Keratinocyte (primary cell): ENCODE results near the gene CACFD1. TPM values are rescaled to one million over a fixed set of nuclear protein-coding genes. Genes with fewer than 3 reads are reported as not detected.

Experiments used
- DNase-seq: peaks from one replicate; pipeline ENCODE4 v3.0.0-alpha.2; 2011; ENCODE audit warnings: low read depth, missing footprints, low spot score
- FAIRE-seq: peaks from 2 replicates; lab custom pipeline; 2011; peaks lifted over from hg19 to GRCh38; lab: Jason Lieb, UNC
- H2AFZ ChIP-seq: 2 replicates; pipeline ENCODE4 v1.6.0; 2012; ENCODE audit warnings: low read length, control low read depth, inconsistent platforms; ENCODE audit not compliant: control insufficient read depth
- H3K27ac ChIP-seq: 2 replicates; pipeline ENCODE4 v1.5.1; 2011; ENCODE audit warnings: low read length; ENCODE audit not compliant: control insufficient read depth, insufficient read depth
- H3K27me3 ChIP-seq: 3 replicates; pipeline ENCODE4 v1.6.0; 2011; ENCODE audit warnings: low read length; ENCODE audit not compliant: control insufficient read depth, insufficient read depth; ENCODE audit errors: extremely low read depth
- H3K36me3 ChIP-seq, 2 experiments: 2 replicates in 1 of 2; 3 replicates in 1 of 2; pipeline ENCODE4 v1.5.1; 2011; ENCODE audit warnings: low read length in 2 of 2, mild to moderate bottlenecking in 1 of 2; ENCODE audit not compliant: control insufficient read depth in 2 of 2, insufficient read depth in 2 of 2; ENCODE audit errors: extremely low read depth in 1 of 2
- H3K4me1 ChIP-seq: 3 replicates; pipeline ENCODE4 v1.5.1; 2011; ENCODE audit warnings: low read length; ENCODE audit not compliant: control insufficient read depth, insufficient read depth; ENCODE audit errors: extremely low read depth
- H3K4me2 ChIP-seq: 3 replicates; pipeline ENCODE4 v1.6.0; 2011; ENCODE audit warnings: low read depth, low read length; ENCODE audit not compliant: control insufficient read depth, insufficient read depth; ENCODE audit errors: extremely low read depth
- H3K4me3 ChIP-seq, 3 experiments: fragments of 200-600 bp in 1 of 3; sonication (generic) in 1 of 3; 2 replicates in 2 of 3; 3 replicates in 1 of 3; pipeline ENCODE4 v1.5.1; 2011 to 2016; ENCODE audit warnings: low read length in 3 of 3, mild to moderate bottlenecking in 3 of 3, control low read depth in 2 of 3, inconsistent platforms in 1 of 3, low read depth in 1 of 3, mixed read lengths in 1 of 3, mixed run types in 1 of 3, moderate library complexity in 1 of 3; ENCODE audit not compliant: control insufficient read depth in 2 of 3, insufficient read depth in 2 of 3; ENCODE audit errors: extremely low read depth in 1 of 3
- H3K79me2 ChIP-seq: 2 replicates; pipeline ENCODE4 v1.6.0; 2012; ENCODE audit warnings: low read length; ENCODE audit not compliant: control insufficient read depth, insufficient read depth
- H3K9ac ChIP-seq: 3 replicates; pipeline ENCODE4 v1.6.0; 2011; ENCODE audit warnings: low read length; ENCODE audit not compliant: control insufficient read depth, insufficient read depth; ENCODE audit errors: extremely low read depth
- H3K9me1 ChIP-seq: 3 replicates; pipeline ENCODE4 v1.6.0; 2011; ENCODE audit warnings: low read length; ENCODE audit not compliant: control insufficient read depth, insufficient read depth; ENCODE audit errors: extremely low read depth
- H3K9me3 ChIP-seq: 2 replicates; pipeline ENCODE4 v1.5.1; 2012; ENCODE audit warnings: low read depth, low read length; ENCODE audit not compliant: control insufficient read depth
- H4K20me1 ChIP-seq: 3 replicates; pipeline ENCODE4 v1.6.0; 2011; ENCODE audit warnings: low read length; ENCODE audit not compliant: control insufficient read depth, insufficient read depth; ENCODE audit errors: extremely low read depth
- EZH2 ChIP-seq: IDR thresholded peaks from one replicate; pipeline ENCODE4 v1.6.1; 2012; ENCODE audit warnings: inconsistent platforms, mild to moderate bottlenecking, low read length, moderate library complexity
- dilution Hi-C: fragments of 300-500 bp; cut with MboI; formaldehyde crosslinking; loops from one replicate; pipeline ENCODE4 v1.7.0; 2020; ENCODE audit warnings: low sequenced_read_pairs; ENCODE audit not compliant: extremely low pct_ligation_motif_present
- polyA plus RNA-seq, 5 experiments: library from polyadenylated mRNA; depleted of rRNA in 3 of 5; stranded (reverse) in 3 of 5; stranded (forward) in 1 of 5; unstranded in 1 of 5; fragments of >200 nt; gene quantifications; 1 replicate in 1 of 5; 2 replicates in 3 of 5; 3 replicates in 1 of 5; pipeline versions ENCODE4 v1.2.1 to v1.2.3, GENCODE V29; 2011 to 2012; ENCODE audit warnings: missing spikeins in 2 of 5, low read depth in 1 of 5, low replicate concordance in 1 of 5
- TF ChIP-seq, protein P1 (sequence below), 3 experiments: IDR thresholded peaks in 1 of 3; conservative IDR thresholded peaks in 1 of 3; optimal IDR thresholded peaks in 1 of 3; 2 replicates in 2 of 3; 3 replicates in 1 of 3; pipeline versions ENCODE3 to v1.5.1; 2011; ENCODE audit warnings: low read length in 3 of 3, mild to moderate bottlenecking in 3 of 3, moderate library complexity in 2 of 3, control low read depth in 1 of 3, inconsistent platforms in 1 of 3; ENCODE audit not compliant: insufficient read depth in 2 of 3; ENCODE audit errors: extremely low read depth in 1 of 3

The CACFD1 gene
- polyA plus RNA-seq, 1 donor (not counting 4 experiments of a cell fraction or from before 2014, with no cell fraction given) = 3.4 TPM

DNA sequence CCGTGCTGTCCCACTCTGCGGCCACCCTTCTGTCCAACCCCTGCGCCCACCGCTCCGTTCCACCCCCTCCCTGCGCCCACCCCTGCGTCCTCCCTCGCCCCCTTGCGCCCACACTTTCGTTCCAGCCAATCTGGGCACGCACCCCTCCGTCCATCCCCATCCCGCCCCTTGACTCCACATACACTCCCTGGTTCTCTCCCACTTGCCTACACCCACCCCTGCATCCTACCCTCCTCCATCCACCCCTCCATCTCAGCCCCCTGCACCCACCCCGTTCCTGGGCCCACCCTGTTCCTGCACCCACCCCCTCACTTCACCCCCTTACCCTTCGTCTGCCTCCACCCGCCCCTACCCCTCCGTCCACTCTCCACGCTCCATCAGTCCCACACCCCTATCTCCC lies 30.6 kb upstream of the CACFD1 start:
- Histone ChIP-seq H3K4me2 (no peak overlapping the region), H2AFZ (no peak overlapping the region), H3K9me1 (no peaks in the 10 kb centered on the region), H3K9ac (no peak overlapping the region), H3K27me3 (peaks cover 19% of the 10 kb centered on the region), H3K4me3 (no peak overlapping the region), H3K27ac (no peak overlapping the region), H3K36me3 (no peaks in the 10 kb centered on the region), H4K20me1 (no peaks in the 10 kb centered on the region), H3K79me2 (no peaks in the 10 kb centered on the region), H3K4me1 (no peaks in the 10 kb centered on the region), H3K9me3 (no peaks in the 10 kb centered on the region)
- dilution Hi-C loops = no loop called here
- FAIRE-seq (no peak), DNase-seq (no peak)
- TF ChIP-seq EZH2 = no peak
- TF ChIP-seq, protein P1, sequence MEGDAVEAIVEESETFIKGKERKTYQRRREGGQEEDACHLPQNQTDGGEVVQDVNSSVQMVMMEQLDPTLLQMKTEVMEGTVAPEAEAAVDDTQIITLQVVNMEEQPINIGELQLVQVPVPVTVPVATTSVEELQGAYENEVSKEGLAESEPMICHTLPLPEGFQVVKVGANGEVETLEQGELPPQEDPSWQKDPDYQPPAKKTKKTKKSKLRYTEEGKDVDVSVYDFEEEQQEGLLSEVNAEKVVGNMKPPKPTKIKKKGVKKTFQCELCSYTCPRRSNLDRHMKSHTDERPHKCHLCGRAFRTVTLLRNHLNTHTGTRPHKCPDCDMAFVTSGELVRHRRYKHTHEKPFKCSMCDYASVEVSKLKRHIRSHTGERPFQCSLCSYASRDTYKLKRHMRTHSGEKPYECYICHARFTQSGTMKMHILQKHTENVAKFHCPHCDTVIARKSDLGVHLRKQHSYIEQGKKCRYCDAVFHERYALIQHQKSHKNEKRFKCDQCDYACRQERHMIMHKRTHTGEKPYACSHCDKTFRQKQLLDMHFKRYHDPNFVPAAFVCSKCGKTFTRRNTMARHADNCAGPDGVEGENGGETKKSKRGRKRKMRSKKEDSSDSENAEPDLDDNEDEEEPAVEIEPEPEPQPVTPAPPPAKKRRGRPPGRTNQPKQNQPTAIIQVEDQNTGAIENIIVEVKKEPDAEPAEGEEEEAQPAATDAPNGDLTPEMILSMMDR (optimal IDR thresholded peaks at IDR 0.05 in 1 of 3, IDR thresholded peaks at IDR 0.05 in 1 of 3, conservative IDR thresholded peaks at IDR 0.05 in 1 of 3; ENCODE audit: extremely low read depth in 1 of 3, insufficient read depth in 2 of 3, low read length in 3 of 3) = no peak

DNA sequence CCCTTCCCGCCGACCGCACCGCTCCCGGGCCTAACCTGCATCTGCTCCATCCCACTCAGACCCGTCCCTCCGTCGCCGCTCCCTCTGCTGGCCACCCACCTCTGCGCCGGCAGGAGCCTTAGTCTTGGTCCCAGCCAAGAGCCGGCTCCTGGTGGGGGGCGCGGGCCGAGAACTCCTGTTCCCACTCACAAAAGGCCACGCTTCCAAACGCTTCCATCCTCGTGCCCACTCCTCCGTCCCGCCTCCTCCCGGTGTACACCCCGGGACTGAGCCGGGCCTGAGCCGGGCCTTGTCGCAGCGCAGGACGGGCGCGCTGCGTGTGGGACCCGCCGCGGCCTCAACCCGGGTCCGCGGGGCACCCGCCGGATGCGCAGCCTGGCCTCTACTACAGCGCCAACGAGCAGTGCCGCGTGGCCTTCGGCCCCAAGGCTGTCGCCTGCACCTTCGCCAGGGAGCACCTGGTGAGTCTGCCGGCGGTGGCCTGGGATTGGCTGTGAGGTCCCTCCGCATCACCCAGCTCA lies 30.1 kb upstream of the CACFD1 start:
- H3K36me3 ChIP-seq = no peaks in the 10 kb centered on the region
- FAIRE-seq = no peak
- H3K79me2 ChIP-seq = no peaks in the 10 kb centered on the region
- H3K9me1 ChIP-seq = no peaks in the 10 kb centered on the region
- no peaks in the 10 kb centered on the region for H3K4me1 ChIP-seq
- no peaks in the 10 kb centered on the region for H4K20me1 ChIP-seq
- H2AFZ ChIP-seq = no peak overlapping the region
- H3K4me2 ChIP-seq = no peak overlapping the region
- H3K27ac ChIP-seq = no peak overlapping the region
- dilution Hi-C loops = no loop called here
- H3K27me3 ChIP-seq = peaks cover 19% of the 10 kb centered on the region
- no peak for DNase-seq
- H3K9me3 ChIP-seq = no peaks in the 10 kb centered on the region
- no peak overlapping the region for H3K9ac ChIP-seq
- H3K4me3 ChIP-seq = no peak overlapping the region
- no peak for TF ChIP-seq EZH2
- TF ChIP-seq, protein P1 (optimal IDR thresholded peaks at IDR 0.05 in 1 of 3, IDR thresholded peaks at IDR 0.05 in 1 of 3, conservative IDR thresholded peaks at IDR 0.05 in 1 of 3; ENCODE audit: extremely low read depth in 1 of 3, insufficient read depth in 2 of 3, low read length in 3 of 3) = peak in 2 of 3 experiments; percentile 24 to 50
